ENCODE data around the gene RAB13. TPM values are rescaled to one million over a fixed set of nuclear protein-coding genes. Genes with fewer than 3 reads are reported as not detected.
A peak's percentile ranks its signal among the peaks of the same experiment; 100 is the strongest.

Gene RAB13
- total and polyA plus RNA-seq, 2 of the 4 experiments (the other 2 are of a cell fraction): 42.3 to 249 TPM

DNA sequence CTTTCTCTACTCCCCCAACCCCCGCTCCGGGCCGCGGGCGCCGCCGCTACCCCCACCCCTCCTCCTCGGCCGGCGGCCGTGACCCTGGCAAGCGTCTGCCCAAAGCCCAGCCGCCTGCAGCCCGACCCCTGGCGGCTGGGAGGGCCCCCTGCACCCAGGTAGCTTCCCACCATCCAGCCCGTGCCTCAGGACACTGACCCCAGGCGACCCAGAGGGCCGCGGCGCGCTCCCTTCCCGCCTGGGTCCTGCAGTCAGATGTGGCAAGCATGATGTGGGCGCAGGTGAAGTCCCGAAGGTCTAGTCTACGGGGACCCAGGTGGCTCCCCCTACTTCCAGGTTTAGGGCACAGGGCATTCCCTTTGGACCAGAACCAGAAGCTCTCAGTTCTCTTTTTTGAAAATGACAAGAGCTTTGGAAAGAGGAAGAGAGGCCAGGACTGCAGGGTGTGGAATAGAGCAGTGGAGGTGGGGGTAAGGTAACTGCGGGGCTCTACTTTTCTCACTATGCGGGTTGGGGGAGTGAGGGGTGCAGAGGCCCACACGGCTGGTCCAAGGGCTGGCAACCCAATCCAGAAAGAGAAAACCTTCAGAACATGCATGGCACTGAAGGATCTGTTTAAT, 39.4 kb downstream of the RAB13 start, which contains the start of gene DENND4B:
Gene DENND4B, minus strand, starts transcription at position 97 of the 620 bp plus-strand sequence. CDS start 2,344 bp downstream, outside the sequence.
- Histone ChIP-seq H2BK120ac (ENCODE audit: low read depth, low read length) (peak within 1 kb of the TSS; percentile 52; the same call in 1 of the 2 replicates), H2BK15ac (ENCODE audit: low read depth, low read length) (peak within 1 kb of the TSS; percentile 65; the same call in 1 of the 3 replicates), H3K4me2 (ENCODE audit: low read depth, low read length) (peak within 1 kb of the TSS; percentile 100), H3K56ac (ENCODE audit: extremely low read depth, insufficient read depth, low read length) (peak within 1 kb of the TSS; percentile 81; the same call in 1 of the 2 replicates), H3K36me3 (ENCODE audit: control insufficient read depth, insufficient read depth, low read length) (peaks cover 39% of the 10 kb centered on the region; the same call in 1 of the 2 replicates), H2AK9ac (replicated peaks; ENCODE audit: low read depth, low read length, poor library complexity) (peak within 1 kb of the TSS; percentile 99), H3K27me3 (ENCODE audit: control insufficient read depth, insufficient read depth, low read length) (no peaks in the 10 kb centered on the region), H4K8ac (ENCODE audit: low read depth in 2 of 2, low read length in 2 of 2) (peak within 1 kb of the TSS; percentile 90 to 91), H2AFZ (replicated peaks; ENCODE audit: low read length, poor library complexity) (peak within 1 kb of the TSS; percentile 97), H3K9me1 (ENCODE audit: insufficient read depth, low read length) (peaks cover 18% of the 10 kb centered on the region; the same call in 1 of the 2 replicates), H3K4ac (ENCODE audit: low read depth, low read length) (peak within 1 kb of the TSS; percentile 87), H2BK20ac (ENCODE audit: low read depth, low read length) (peak within 1 kb of the TSS; percentile 25; the same call in 1 of the 2 replicates), H4K5ac (ENCODE audit: low read depth, low read length) (peak within 1 kb of the TSS; percentile 86), H3K79me1 (ENCODE audit: low read depth in 1 of 2, low read length in 2 of 2) (peaks cover 18 to 57% of the 10 kb centered on the region in 2 experiments), H3K9me3 (ENCODE audit: control insufficient read depth, insufficient read depth, low read length) (no peaks in the 10 kb centered on the region), H3K4me3 (ENCODE audit: insufficient read depth, low read depth, low read length) (peak within 1 kb of the TSS; percentile 98), H3K18ac (ENCODE audit: low read depth, low read length) (peak within 1 kb of the TSS; percentile 85), H2BK5ac (ENCODE audit: low read depth, low read length, poor library complexity, severe bottlenecking) (peak within 1 kb of the TSS; percentile 93), H4K91ac (ENCODE audit: insufficient read depth, low read depth, low read length) (peak within 1 kb of the TSS; percentile 70), H2AK5ac (ENCODE audit: low read depth, low read length) (peak within 1 kb of the TSS; percentile 96), H3K27ac (ENCODE audit: insufficient read depth, low read length) (peak within 1 kb of the TSS; percentile 97), H3K9ac (ENCODE audit: low read depth, low read length) (peak within 1 kb of the TSS; percentile 98), H3K14ac (replicated peaks; ENCODE audit: low read depth, low read length) (peak within 1 kb of the TSS; percentile 96), H4K20me1 (ENCODE audit: insufficient read depth, low read length) (peaks cover 11% of the 10 kb centered on the region), H3K23ac (ENCODE audit: low read depth, low read length) (peak within 1 kb of the TSS; percentile 58), H3K4me1 (ENCODE audit: control insufficient read depth, insufficient read depth, low read length) (peaks cover 9% of the 10 kb centered on the region)
- ChIA-PET CTCF (interaction anchor here (0.5 to 1.3 kb wide), 5 partner anchors 11 to 63 kb away, joined by 3 to 10 read pairs (median 4); partner anchors contain the start of genes RAB13 and SLC39A1), POLR2A (ENCODE audit: unreplicated experiment) (interaction anchor here (0.6 to 1.2 kb wide), 2 partner anchors 11 to 39 kb away, joined by 3 read pairs; partner anchors contain the start of gene CRTC2)
- intact Hi-C loops (cut with micrococcal nuclease) (loop anchor here (1.0 kb wide), 2 partner anchors 125 to 149 kb away; no protein-coding TSS in a partner anchor), in situ Hi-C loops (cut with MboI; ENCODE audit: low sequenced_read_pairs) (loop anchor here (5.0 kb wide), 1 partner anchor 149 kb away; no protein-coding TSS in a partner anchor), dilution Hi-C loops (cut with HindIII; ENCODE audit: low sequenced_read_pairs, unreplicated experiment) (no loop called here)
- ATAC-seq (ENCODE audit: low read depth) (peak; percentile 95), DNase-seq (peak; percentile 65)
- BruUV-seq (replicated peaks): no TSS peak
- WGBS, 2 experiments (ENCODE audit: extremely low coverage in 2 of 2, insufficient read length in 1 of 2): 0% methylated on average over 10 of the region's 28 CpGs; no CpG with 5 or more reads in 1 of the 2 experiments
- TF ChIP-seq, protein P1, sequence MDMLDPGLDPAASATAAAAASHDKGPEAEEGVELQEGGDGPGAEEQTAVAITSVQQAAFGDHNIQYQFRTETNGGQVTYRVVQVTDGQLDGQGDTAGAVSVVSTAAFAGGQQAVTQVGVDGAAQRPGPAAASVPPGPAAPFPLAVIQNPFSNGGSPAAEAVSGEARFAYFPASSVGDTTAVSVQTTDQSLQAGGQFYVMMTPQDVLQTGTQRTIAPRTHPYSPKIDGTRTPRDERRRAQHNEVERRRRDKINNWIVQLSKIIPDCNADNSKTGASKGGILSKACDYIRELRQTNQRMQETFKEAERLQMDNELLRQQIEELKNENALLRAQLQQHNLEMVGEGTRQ (IDR thresholded peaks at IDR 0.05; ENCODE audit: low read depth, low read length): no peak
- TF ChIP-seq MAZ (IDR thresholded peaks at IDR 0.05; ENCODE audit: borderline replicate concordance, low read depth, low read length) (peak; percentile 84; the same call in 1 of the 2 replicates), RAD21 (IDR thresholded peaks at IDR 0.05; ENCODE audit: low read length) (peak; percentile 71), MXI1 (IDR thresholded peaks at IDR 0.05; ENCODE audit: borderline replicate concordance, low read depth, low read length) (no peak), CHD1 (IDR thresholded peaks at IDR 0.05; ENCODE audit: low read depth, low read length) (no peak), BHLHE40 (IDR thresholded peaks at IDR 0.05; ENCODE audit: low read depth, low read length) (peak; percentile 27; the same call in 1 of the 2 replicates), RCOR1 (IDR thresholded peaks at IDR 0.05; ENCODE audit: insufficient replicate concordance, low read length) (no peak), MAFK (IDR thresholded peaks at IDR 0.05; ENCODE audit: low read depth, low read length) (no peak), RFX5 (IDR thresholded peaks at IDR 0.05; ENCODE audit: low read depth, low read length) (no peak), SMC3 (IDR thresholded peaks at IDR 0.05; ENCODE audit: low read depth, low read length) (peak; percentile 73)
- TF ChIP-seq, protein P2, sequence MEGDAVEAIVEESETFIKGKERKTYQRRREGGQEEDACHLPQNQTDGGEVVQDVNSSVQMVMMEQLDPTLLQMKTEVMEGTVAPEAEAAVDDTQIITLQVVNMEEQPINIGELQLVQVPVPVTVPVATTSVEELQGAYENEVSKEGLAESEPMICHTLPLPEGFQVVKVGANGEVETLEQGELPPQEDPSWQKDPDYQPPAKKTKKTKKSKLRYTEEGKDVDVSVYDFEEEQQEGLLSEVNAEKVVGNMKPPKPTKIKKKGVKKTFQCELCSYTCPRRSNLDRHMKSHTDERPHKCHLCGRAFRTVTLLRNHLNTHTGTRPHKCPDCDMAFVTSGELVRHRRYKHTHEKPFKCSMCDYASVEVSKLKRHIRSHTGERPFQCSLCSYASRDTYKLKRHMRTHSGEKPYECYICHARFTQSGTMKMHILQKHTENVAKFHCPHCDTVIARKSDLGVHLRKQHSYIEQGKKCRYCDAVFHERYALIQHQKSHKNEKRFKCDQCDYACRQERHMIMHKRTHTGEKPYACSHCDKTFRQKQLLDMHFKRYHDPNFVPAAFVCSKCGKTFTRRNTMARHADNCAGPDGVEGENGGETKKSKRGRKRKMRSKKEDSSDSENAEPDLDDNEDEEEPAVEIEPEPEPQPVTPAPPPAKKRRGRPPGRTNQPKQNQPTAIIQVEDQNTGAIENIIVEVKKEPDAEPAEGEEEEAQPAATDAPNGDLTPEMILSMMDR (conservative IDR thresholded peaks at IDR 0.05; ENCODE audit: low read depth, low read length): peak; percentile 92
- TF ChIP-seq, protein P3, sequence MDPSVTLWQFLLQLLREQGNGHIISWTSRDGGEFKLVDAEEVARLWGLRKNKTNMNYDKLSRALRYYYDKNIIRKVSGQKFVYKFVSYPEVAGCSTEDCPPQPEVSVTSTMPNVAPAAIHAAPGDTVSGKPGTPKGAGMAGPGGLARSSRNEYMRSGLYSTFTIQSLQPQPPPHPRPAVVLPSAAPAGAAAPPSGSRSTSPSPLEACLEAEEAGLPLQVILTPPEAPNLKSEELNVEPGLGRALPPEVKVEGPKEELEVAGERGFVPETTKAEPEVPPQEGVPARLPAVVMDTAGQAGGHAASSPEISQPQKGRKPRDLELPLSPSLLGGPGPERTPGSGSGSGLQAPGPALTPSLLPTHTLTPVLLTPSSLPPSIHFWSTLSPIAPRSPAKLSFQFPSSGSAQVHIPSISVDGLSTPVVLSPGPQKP (IDR thresholded peaks at IDR 0.05; ENCODE audit: borderline replicate concordance, low read depth, low read length): no peak
